GM12872 (cell line): ENCODE measurements around the gene TNFSF12.

Experiments
- TF ChIP-seq, protein P1 (sequence below): IDR thresholded peaks from 3 replicates; pipeline ENCODE4 v1.5.1; 2011; ENCODE audit warnings: low read depth, mild to moderate bottlenecking, low read length, moderate library complexity; ENCODE audit not compliant: insufficient read depth

The TNFSF12 gene

DNA sequence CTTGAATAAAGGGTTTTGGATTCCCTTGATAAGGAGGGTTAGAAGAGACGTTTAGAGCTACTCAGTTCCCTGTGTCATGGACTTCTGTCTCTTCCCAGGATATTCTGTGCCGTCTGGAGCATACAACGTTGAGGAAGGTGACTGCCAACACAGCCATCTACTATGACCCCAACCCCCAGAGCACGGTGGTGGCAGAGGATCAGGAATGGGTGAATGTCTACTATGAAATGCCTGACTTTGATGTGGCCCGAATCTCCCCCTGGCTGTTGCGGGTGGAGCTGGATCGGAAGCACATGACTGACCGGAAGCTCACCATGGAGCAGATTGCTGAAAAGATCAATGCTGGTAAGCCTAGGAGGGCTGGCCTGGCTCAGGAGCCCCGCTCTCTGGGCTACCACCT lies 40.0 kb upstream of the TNFSF12 start:
- TF ChIP-seq, protein P1, sequence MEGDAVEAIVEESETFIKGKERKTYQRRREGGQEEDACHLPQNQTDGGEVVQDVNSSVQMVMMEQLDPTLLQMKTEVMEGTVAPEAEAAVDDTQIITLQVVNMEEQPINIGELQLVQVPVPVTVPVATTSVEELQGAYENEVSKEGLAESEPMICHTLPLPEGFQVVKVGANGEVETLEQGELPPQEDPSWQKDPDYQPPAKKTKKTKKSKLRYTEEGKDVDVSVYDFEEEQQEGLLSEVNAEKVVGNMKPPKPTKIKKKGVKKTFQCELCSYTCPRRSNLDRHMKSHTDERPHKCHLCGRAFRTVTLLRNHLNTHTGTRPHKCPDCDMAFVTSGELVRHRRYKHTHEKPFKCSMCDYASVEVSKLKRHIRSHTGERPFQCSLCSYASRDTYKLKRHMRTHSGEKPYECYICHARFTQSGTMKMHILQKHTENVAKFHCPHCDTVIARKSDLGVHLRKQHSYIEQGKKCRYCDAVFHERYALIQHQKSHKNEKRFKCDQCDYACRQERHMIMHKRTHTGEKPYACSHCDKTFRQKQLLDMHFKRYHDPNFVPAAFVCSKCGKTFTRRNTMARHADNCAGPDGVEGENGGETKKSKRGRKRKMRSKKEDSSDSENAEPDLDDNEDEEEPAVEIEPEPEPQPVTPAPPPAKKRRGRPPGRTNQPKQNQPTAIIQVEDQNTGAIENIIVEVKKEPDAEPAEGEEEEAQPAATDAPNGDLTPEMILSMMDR, result no peak

DNA sequence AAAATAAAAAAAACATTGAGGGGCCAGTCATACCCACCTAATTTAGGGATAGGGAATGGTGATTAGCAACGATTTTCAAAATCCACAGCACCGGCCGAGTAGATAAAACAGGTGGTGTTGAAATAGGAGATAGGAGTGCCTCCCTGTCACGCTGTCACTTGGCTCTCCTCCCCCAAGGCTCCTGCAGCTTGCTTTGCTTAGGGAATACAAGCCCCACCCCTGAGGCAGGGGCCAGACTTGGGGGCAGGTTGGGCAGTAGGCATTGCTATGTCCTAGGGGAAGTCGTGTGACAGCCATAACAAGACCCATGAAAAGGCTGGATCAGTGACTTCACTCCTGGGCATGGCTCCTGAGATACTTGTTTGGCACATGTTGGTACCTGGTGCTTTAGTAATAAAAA lies 38.9 kb upstream of the TNFSF12 start:
- TF ChIP-seq, protein P1, result no peak

DNA sequence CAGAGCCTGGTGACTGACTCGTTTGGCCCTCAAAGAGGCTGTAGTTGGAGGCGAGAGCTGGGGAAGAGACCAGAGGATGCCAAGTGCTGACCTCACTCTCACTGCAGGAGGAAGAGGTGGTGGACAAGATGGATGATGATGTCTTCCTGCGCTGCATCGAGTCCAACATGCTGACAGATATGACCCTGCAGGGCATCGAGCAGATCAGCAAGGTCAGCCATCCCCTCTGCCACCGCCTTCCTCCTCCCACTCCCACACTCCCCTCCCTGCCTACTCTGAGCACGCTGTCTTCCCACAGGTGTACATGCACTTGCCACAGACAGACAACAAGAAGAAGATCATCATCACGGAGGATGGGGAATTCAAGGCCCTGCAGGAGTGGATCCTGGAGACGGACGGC lies 37.8 kb upstream of the TNFSF12 start:
- TF ChIP-seq, protein P1, result no peak

DNA sequence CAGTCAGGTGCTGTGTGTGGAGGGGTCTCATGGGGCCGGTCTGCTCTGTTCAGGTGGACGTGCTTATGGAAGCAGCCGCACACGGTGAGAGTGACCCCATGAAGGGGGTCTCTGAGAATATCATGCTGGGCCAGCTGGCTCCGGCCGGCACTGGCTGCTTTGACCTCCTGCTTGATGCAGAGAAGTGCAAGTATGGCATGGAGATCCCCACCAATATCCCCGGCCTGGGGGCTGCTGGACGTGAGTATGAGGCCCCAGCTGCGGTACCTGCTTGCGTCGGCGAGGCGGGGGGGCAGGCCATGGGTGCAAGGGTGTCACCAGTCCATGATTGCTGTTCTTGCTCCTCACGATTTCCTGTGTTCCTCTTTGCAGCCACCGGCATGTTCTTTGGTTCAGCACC lies 36.8 kb upstream of the TNFSF12 start:
- TF ChIP-seq, protein P1, result no peak

DNA sequence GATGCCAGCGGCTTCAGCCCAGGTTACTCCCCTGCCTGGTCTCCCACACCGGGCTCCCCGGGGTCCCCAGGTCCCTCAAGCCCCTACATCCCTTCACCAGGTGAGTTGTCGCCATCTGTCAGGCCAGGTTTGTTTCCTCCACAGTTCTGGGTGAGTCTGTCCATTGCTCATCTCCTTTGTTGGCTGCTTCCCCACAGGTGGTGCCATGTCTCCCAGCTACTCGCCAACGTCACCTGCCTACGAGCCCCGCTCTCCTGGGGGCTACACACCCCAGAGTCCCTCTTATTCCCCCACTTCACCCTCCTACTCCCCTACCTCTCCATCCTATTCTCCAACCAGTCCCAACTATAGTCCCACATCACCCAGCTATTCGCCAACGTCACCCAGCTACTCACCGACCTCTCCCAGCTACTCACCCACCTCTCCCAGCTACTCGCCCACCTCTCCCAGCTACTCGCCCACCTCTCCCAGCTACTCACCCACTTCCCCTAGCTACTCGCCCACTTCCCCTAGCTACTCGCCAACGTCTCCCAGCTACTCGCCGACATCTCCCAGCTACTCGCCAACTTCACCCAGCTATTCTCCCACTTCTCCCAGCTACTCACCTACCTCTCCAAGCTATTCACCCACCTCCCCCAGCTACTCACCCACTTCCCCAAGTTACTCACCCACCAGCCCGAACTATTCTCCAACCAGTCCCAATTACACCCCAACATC lies 35.9 kb upstream of the TNFSF12 start:
- TF ChIP-seq, protein P1, result no peak

DNA sequence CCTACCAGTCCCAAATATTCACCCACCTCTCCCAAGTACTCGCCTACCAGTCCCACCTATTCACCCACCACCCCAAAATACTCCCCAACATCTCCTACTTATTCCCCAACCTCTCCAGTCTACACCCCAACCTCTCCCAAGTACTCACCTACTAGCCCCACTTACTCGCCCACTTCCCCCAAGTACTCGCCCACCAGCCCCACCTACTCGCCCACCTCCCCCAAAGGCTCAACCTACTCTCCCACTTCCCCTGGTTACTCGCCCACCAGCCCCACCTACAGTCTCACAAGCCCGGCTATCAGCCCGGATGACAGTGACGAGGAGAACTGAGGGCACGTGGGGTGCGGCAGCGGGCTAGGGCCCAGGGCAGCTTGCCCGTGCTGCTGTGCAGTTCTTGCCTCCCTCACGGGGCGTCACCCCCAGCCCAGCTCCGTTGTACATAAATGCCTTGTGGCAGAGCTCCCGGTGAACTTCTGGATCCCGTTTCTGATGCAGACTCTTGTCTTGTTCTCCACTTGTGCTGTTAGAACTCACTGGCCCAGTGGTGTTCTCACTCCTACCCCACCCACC lies 34.9 kb upstream of the TNFSF12 start:
- TF ChIP-seq, protein P1, result no peak

DNA sequence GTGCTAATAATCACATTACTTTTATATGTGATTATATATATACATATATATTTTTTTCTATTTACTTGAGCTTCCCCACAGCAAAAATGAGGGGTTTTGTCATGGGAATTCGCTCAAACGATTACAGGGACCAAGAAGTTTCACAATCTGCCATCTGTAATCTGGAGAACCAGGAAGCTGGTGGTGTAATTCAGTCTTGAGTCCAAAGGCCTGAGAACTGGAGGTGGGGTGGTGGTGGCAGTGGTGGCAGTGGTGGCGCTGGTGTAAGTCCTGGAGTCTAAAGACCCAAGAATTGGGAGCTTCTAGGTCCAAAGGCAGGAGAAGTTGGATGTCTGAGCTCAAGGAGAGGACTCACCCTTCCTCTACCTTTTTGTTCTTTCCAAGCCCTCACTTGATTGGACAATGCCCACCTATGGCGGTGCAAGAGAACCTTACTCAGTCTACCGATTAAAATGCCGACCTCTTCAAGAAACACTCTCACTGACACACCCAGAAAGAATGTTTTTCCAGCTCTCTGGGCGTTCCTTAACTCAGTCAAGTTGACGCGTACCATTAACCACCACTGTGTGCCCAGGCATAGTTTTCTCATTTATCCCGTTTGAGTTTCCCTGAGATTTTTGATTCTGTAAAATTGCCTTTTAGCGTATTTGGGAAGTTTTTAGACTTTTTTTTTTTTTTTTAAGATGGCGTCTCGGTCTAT lies 32.8 kb upstream of the TNFSF12 start:
- TF ChIP-seq, protein P1, result no peak
